ENCODE data around the gene YBEY. TPM values are rescaled to one million over a fixed set of nuclear protein-coding genes. Genes with fewer than 3 reads are reported as not detected.

YBEY gene
- total and polyA plus RNA-seq, 2 of the 13 experiments (the other 11 are each of a cell fraction or from before 2014, with no cell fraction given): 6.5 to 8.9 TPM

- TF ChIP-seq ETS1 (CRISPR knock-in tag; IDR thresholded peaks at IDR 0.05) (no peak), PHB2 (IDR thresholded peaks at IDR 0.05; ENCODE audit: partially characterized antibody) (no peak), ZSCAN22 (CRISPR knock-in tag; IDR thresholded peaks at IDR 0.05) (0 out of 2 replicates have a peak, but pooled peaks have one; percentile 54), DR1 (CRISPR knock-in tag; IDR thresholded peaks at IDR 0.05) (0 out of 2 replicates have a peak, but pooled peaks have one; percentile 54), ZNF563 (CRISPR knock-in tag; IDR thresholded peaks at IDR 0.05) (peak; percentile 82; the same call in 1 of the 2 replicates), ZNF224 (CRISPR knock-in tag; IDR thresholded peaks at IDR 0.05) (peak; percentile 77; the same call in 1 of the 2 replicates), KLF15 (CRISPR knock-in tag; IDR thresholded peaks at IDR 0.05; ENCODE audit: borderline replicate concordance) (0 out of 2 replicates have a peak, but pooled peaks have one; percentile 57), NR2C2 (CRISPR knock-in tag; IDR thresholded peaks at IDR 0.05; ENCODE audit: borderline replicate concordance) (peak; percentile 77), ZNF317 (CRISPR knock-in tag; IDR thresholded peaks at IDR 0.05) (0 out of 2 replicates have a peak, but pooled peaks have one; percentile 12), ZC3H4 (CRISPR knock-in tag; IDR thresholded peaks at IDR 0.05; ENCODE audit: borderline replicate concordance) (no peak), RBFOX2 (IDR thresholded peaks at IDR 0.05; ENCODE audit: low read depth, low read length) (peak; percentile 97), SP140L (CRISPR knock-in tag; IDR thresholded peaks at IDR 0.05; ENCODE audit: borderline replicate concordance) (no peak; the same call in 1 of the 2 replicates), PITX1 (CRISPR knock-in tag; IDR thresholded peaks at IDR 0.05) (0 out of 2 replicates have a peak, but pooled peaks have one; percentile 42), ELF1 (CRISPR knock-in tag; IDR thresholded peaks at IDR 0.05) (peak; percentile 95), U2AF1 (optimal IDR thresholded peaks at IDR 0.05; ENCODE audit: low read depth, low read length) (peak; percentile 86), RXRA (CRISPR knock-in tag; IDR thresholded peaks at IDR 0.05) (peak; percentile 74), EHMT2 (IDR thresholded peaks at IDR 0.05; ENCODE audit: borderline replicate concordance, low read depth, low read length) (no peak), ASH2L (IDR thresholded peaks at IDR 0.05; ENCODE audit: insufficient read length, low read depth, low read length) (peak; percentile 96), ZMYM2 (CRISPR knock-in tag; IDR thresholded peaks at IDR 0.05) (no peak)
- TF ChIP-seq, protein P1, sequence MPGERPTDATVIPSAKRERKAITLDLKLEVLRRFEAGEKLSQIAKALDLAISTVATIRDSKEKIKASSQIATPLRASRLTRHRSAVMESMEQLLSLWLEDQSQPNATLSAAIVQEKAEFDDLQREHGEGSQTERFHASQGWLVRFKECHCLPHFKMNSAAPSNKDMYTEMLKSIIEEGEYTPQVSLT (CRISPR knock-in tag; IDR thresholded peaks at IDR 0.05; ENCODE audit: borderline replicate concordance, low read depth): no peak
- TF ChIP-seq, protein P2, sequence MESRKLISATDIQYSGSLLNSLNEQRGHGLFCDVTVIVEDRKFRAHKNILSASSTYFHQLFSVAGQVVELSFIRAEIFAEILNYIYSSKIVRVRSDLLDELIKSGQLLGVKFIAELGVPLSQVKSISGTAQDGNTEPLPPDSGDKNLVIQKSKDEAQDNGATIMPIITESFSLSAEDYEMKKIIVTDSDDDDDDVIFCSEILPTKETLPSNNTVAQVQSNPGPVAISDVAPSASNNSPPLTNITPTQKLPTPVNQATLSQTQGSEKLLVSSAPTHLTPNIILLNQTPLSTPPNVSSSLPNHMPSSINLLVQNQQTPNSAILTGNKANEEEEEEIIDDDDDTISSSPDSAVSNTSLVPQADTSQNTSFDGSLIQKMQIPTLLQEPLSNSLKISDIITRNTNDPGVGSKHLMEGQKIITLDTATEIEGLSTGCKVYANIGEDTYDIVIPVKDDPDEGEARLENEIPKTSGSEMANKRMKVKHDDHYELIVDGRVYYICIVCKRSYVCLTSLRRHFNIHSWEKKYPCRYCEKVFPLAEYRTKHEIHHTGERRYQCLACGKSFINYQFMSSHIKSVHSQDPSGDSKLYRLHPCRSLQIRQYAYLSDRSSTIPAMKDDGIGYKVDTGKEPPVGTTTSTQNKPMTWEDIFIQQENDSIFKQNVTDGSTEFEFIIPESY (CRISPR knock-in tag; IDR thresholded peaks at IDR 0.05): peak; percentile 70
- TF ChIP-seq, protein P3, sequence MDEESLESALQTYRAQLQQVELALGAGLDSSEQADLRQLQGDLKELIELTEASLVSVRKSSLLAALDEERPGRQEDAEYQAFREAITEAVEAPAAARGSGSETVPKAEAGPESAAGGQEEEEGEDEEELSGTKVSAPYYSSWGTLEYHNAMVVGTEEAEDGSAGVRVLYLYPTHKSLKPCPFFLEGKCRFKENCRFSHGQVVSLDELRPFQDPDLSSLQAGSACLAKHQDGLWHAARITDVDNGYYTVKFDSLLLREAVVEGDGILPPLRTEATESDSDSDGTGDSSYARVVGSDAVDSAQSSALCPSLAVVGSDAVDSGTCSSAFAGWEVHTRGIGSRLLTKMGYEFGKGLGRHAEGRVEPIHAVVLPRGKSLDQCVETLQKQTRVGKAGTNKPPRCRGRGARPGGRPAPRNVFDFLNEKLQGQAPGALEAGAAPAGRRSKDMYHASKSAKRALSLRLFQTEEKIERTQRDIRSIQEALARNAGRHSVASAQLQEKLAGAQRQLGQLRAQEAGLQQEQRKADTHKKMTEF (CRISPR knock-in tag; IDR thresholded peaks at IDR 0.05): peak; percentile 93; the same call in 1 of the 2 replicates
- TF ChIP-seq, protein P4, sequence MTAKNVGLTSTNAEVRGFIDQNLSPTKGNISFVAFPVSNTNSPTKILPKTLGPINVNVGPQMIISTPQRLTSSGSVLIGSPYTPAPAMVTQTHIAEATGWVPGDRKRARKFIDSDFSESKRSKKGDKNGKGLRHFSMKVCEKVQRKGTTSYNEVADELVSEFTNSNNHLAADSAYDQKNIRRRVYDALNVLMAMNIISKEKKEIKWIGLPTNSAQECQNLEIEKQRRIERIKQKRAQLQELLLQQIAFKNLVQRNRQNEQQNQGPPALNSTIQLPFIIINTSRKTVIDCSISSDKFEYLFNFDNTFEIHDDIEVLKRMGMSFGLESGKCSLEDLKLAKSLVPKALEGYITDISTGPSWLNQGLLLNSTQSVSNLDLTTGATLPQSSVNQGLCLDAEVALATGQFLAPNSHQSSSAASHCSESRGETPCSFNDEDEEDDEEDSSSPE (CRISPR knock-in tag; IDR thresholded peaks at IDR 0.05): peak; percentile 77
Measured at GRCh38 chr21:46285761-46286647, at the start of gene YBEY (continued).
